GM19328 (cell line): Measurements from ENCODE around the gene FLNB.

ENCODE experiments used
- ATAC-seq: cut with Tn5 transposase; IDR thresholded peaks from one replicate; pipeline ENCODE4 v1.9.1; 2021; ENCODE audit warnings: mild to moderate bottlenecking, moderate library complexity; ENCODE audit not compliant: unreplicated experiment

The FLNB gene

GRCh38 chr3:58129041-58129770 is 121.0 kb downstream of the FLNB start:
- ATAC-seq = no peak

GRCh38 chr3:58130591-58130990 is 122.4 kb downstream of the FLNB start:
- no peak for ATAC-seq

- ATAC-seq = no peak
Observed at GRCh38 chr3:58131101-58131825, 123.0 kb downstream of the FLNB start.

- no peak for ATAC-seq
Observed at GRCh38 chr3:58132850-58133249, 124.6 kb downstream of the FLNB start.

GRCh38 chr3:58134468-58134867 is 126.2 kb downstream of the FLNB start:
- no peak for ATAC-seq

- no peak for ATAC-seq
Observed at GRCh38 chr3:58135712-58136543, 127.7 kb downstream of the FLNB start.

GRCh38 chr3:58137306-58137705 is 129.1 kb downstream of the FLNB start:
- ATAC-seq = no peak

- no peak for ATAC-seq
Observed at GRCh38 chr3:58141766-58142345, 133.6 kb downstream of the FLNB start.

- no peak for ATAC-seq
Observed at GRCh38 chr3:58143417-58144055, 135.3 kb downstream of the FLNB start.

GRCh38 chr3:58144478-58145325 is 136.5 kb downstream of the FLNB start:
- ATAC-seq = no peak

- ATAC-seq = no peak
Observed at GRCh38 chr3:58148049-58148448, 139.8 kb downstream of the FLNB start.

GRCh38 chr3:58150130-58150809 is 142.0 kb downstream of the FLNB start:
- ATAC-seq = no peak

GRCh38 chr3:58150810-58151199 is 142.6 kb downstream of the FLNB start:
- ATAC-seq = no peak

GRCh38 chr3:58151637-58152036 is 143.4 kb downstream of the FLNB start:
- ATAC-seq = no peak

GRCh38 chr3:58152225-58153015 is 144.2 kb downstream of the FLNB start:
- no peak for ATAC-seq

- ATAC-seq = no peak
Observed at GRCh38 chr3:58153371-58153770, 145.1 kb downstream of the FLNB start.

- no peak for ATAC-seq
Observed at GRCh38 chr3:58154626-58155449, 146.6 kb downstream of the FLNB start.

- no peak for ATAC-seq
Observed at GRCh38 chr3:58155838-58156237, 147.6 kb downstream of the FLNB start.
